ENCODE data around the gene IRF9. TPM values are rescaled to one million over a fixed set of nuclear protein-coding genes. Genes with fewer than 3 reads are reported as not detected.

The IRF9 gene
- total RNA-seq, 2 experiments from 2014 or later: 35.1 to 39.1 TPM

- no peak for DNase-seq (ENCODE audit: low spot score)
- Histone ChIP-seq H3K79me2 (ENCODE audit: insufficient read depth, low read depth, low read length) (no peaks in the 10 kb centered on the region), H3K4me1 (ENCODE audit: insufficient read depth, low read length, poor library complexity, severe bottlenecking) (peaks cover 33% of the 10 kb centered on the region), H3K36me3 (ENCODE audit: insufficient read depth, low read length) (peaks cover under 1% of the 10 kb centered on the region; the same call in 1 of the 2 replicates), H3K27ac (ENCODE audit: low read depth, low read length, poor library complexity, severe bottlenecking) (no peak overlapping the region), H4K20me1 (ENCODE audit: insufficient read depth, low read length) (no peaks in the 10 kb centered on the region), H3K9me3 (ENCODE audit: low read length) (no peaks in the 10 kb centered on the region), H3K4me2 (ENCODE audit: low read length) (peak overlapping the region; percentile 6; the same call in 1 of the 2 replicates), H3K4me3 (ENCODE audit: low read depth, low read length, poor library complexity, severe bottlenecking) (no peak overlapping the region), H2AFZ (ENCODE audit: low read length) (peak overlapping the region; percentile 38; the same call in 1 of the 2 replicates), H3K9me2 (ENCODE audit: insufficient read depth, low read length) (no peaks in the 10 kb centered on the region)
- no TSS peak for BruUV-seq (replicated peaks)
- ChIA-PET POLR2A (interaction anchor here (1.4 to 2.8 kb wide), 2 partner anchors 15 to 16 kb away, joined by 5 to 11 read pairs; partner anchors contain the start of genes PSME2 and RNF31), CTCF (ENCODE audit: unreplicated experiment) (interaction anchor here (0.6 kb wide), 1 partner anchor 8 kb away, joined by 4 read pairs; no protein-coding TSS in a partner anchor)
- no peak for TF ChIP-seq CTCF (conservative IDR thresholded peaks at IDR 0.05; ENCODE audit: low read length)
- no peak for TF ChIP-seq EZH2phosphoT487 (IDR thresholded peaks at IDR 0.05; ENCODE audit: borderline replicate concordance, low read depth, low read length)
- intact Hi-C loops (cut with micrococcal nuclease; ENCODE audit: unreplicated experiment): no loop called here
These were observed 28.9 kb upstream of the IRF9 start for GRCh38 chr14:24132061-24132685.

GRCh38 chr14:24132976-24133375 is 28.1 kb upstream of the IRF9 start:
- Histone ChIP-seq H3K36me3 (ENCODE audit: insufficient read depth, low read length) (peaks cover 8% of the 10 kb centered on the region), H3K79me2 (ENCODE audit: insufficient read depth, low read depth, low read length) (no peaks in the 10 kb centered on the region), H3K4me1 (ENCODE audit: insufficient read depth, low read length, poor library complexity, severe bottlenecking) (peaks cover 32% of the 10 kb centered on the region), H3K9me3 (ENCODE audit: low read length) (no peaks in the 10 kb centered on the region), H2AFZ (ENCODE audit: low read length) (no peak overlapping the region), H3K9me2 (ENCODE audit: insufficient read depth, low read length) (no peaks in the 10 kb centered on the region), H3K4me3 (ENCODE audit: low read depth, low read length, poor library complexity, severe bottlenecking) (no peak overlapping the region), H3K4me2 (ENCODE audit: low read length) (no peak overlapping the region), H4K20me1 (ENCODE audit: insufficient read depth, low read length) (no peaks in the 10 kb centered on the region), H3K27ac (ENCODE audit: low read depth, low read length, poor library complexity, severe bottlenecking) (no peak overlapping the region)
- DNase-seq (ENCODE audit: low spot score): no peak
- ChIA-PET CTCF (ENCODE audit: unreplicated experiment) (no interaction called here), POLR2A (interaction anchor here (0.7 to 2.8 kb wide), 5 partner anchors 14 to 23 kb away, joined by 4 to 11 read pairs (median 5); partner anchors contain the start of genes DCAF11, PSME2 and RNF31)
- intact Hi-C loops (cut with micrococcal nuclease; ENCODE audit: unreplicated experiment): no loop called here
- TF ChIP-seq CTCF (conservative IDR thresholded peaks at IDR 0.05; ENCODE audit: low read length) (no peak), EZH2phosphoT487 (IDR thresholded peaks at IDR 0.05; ENCODE audit: borderline replicate concordance, low read depth, low read length) (no peak)
- no TSS peak for BruUV-seq (replicated peaks)

GRCh38 chr14:24133735-24134134 is 27.3 kb upstream of the IRF9 start:
- CTCF ChIA-PET (ENCODE audit: unreplicated experiment): no interaction called here
- peaks cover 2% of the 10 kb centered on the region; the same call in 1 of the 2 replicates for H3K79me2 ChIP-seq (ENCODE audit: insufficient read depth, low read depth, low read length)
- TF ChIP-seq CTCF (conservative IDR thresholded peaks at IDR 0.05; ENCODE audit: low read length): peak; percentile 23; the same call in 1 of the 2 replicates
- no peak for TF ChIP-seq EZH2phosphoT487 (IDR thresholded peaks at IDR 0.05; ENCODE audit: borderline replicate concordance, low read depth, low read length)
- POLR2A ChIA-PET: interaction anchor here (0.7 to 2.8 kb wide), 5 partner anchors 16 to 813 kb away, joined by 4 to 11 read pairs (median 4); partner anchors contain the start of gene DCAF11
- H3K4me1 ChIP-seq (ENCODE audit: insufficient read depth, low read length, poor library complexity, severe bottlenecking): peaks cover 30% of the 10 kb centered on the region
- no peak overlapping the region for H3K4me2 ChIP-seq (ENCODE audit: low read length)
- intact Hi-C loops (cut with micrococcal nuclease; ENCODE audit: unreplicated experiment): no loop called here
- no peaks in the 10 kb centered on the region for H3K9me3 ChIP-seq (ENCODE audit: low read length)
- BruUV-seq (replicated peaks): no TSS peak
- H4K20me1 ChIP-seq (ENCODE audit: insufficient read depth, low read length): no peaks in the 10 kb centered on the region
- H2AFZ ChIP-seq (ENCODE audit: low read length): no peak overlapping the region
- H3K27ac ChIP-seq (ENCODE audit: low read depth, low read length, poor library complexity, severe bottlenecking): no peak overlapping the region
- no peaks in the 10 kb centered on the region for H3K9me2 ChIP-seq (ENCODE audit: insufficient read depth, low read length)
- peaks cover 16% of the 10 kb centered on the region for H3K36me3 ChIP-seq (ENCODE audit: insufficient read depth, low read length)
- DNase-seq (ENCODE audit: low spot score): no peak
- no peak overlapping the region for H3K4me3 ChIP-seq (ENCODE audit: low read depth, low read length, poor library complexity, severe bottlenecking)

Measured in OCI-LY7 (cell line).